CD4-positive, CD25-positive, alpha-beta regulatory T cell (primary cell): ENCODE measurements around the gene TAF11L5. TPM values are rescaled to one million over a fixed set of nuclear protein-coding genes. Genes with fewer than 3 reads are reported as not detected.
"Not testable (repeated sequence)": the region's sequence is repeated elsewhere in the genome, so short reads cannot be mapped to it uniquely, and the experiment has no call there.

Experiments
- ATAC-seq, 2 donors: fragments of 150-1000 bp; cut with Tn5 transposase; one replicate each; pipeline ENCODE4 v1.10.0; 2021; ENCODE audit warnings: low read depth in 2 of 2, moderate number of reproducible peaks in 2 of 2, moderate library complexity in 1 of 2
- DNase-seq, 3 donors: peaks; one replicate each; pipeline versions ENCODE4 v3.0.0 to v3.0.0-alpha.2; 2012 to 2022; ENCODE audit warnings: mixed read lengths in 1 of 3
- H3K27ac ChIP-seq: one replicate; pipeline ENCODE4 v1.7.0; 2013; ENCODE audit warnings: mild to moderate bottlenecking, low read length; ENCODE audit not compliant: insufficient read depth, poor library complexity, severe bottlenecking
- H3K27me3 ChIP-seq: one replicate; pipeline ENCODE4 v1.7.0; 2013; ENCODE audit warnings: low read length; ENCODE audit not compliant: control insufficient read depth, insufficient read depth
- H3K36me3 ChIP-seq: one replicate; pipeline ENCODE4 v1.7.0; 2013; ENCODE audit warnings: mild to moderate bottlenecking, low read length, moderate library complexity; ENCODE audit not compliant: control insufficient read depth, insufficient read depth
- H3K4me1 ChIP-seq: 2 replicates; pipeline ENCODE4 v1.7.0; 2013; ENCODE audit warnings: mild to moderate bottlenecking, low read length; ENCODE audit not compliant: insufficient read depth, control insufficient read depth, poor library complexity, severe bottlenecking
- H3K4me3 ChIP-seq: one replicate; pipeline ENCODE4 v1.7.0; 2013; ENCODE audit warnings: low read depth, mild to moderate bottlenecking, low read length, moderate library complexity
- H3K9me3 ChIP-seq, 2 experiments: 1 replicate in 1 of 2; 2 replicates in 1 of 2; pipeline ENCODE4 v1.7.0; 2013; ENCODE audit warnings: low read length in 2 of 2, mild to moderate bottlenecking in 1 of 2, moderate library complexity in 1 of 2; ENCODE audit not compliant: control insufficient read depth in 2 of 2
- H3K27ac Mint-ChIP-seq, 3 donors: one replicate each; pipeline ENCODE4 v1.8.0; 2020 to 2022; ENCODE audit warnings: mild to moderate bottlenecking in 3 of 3, mixed read lengths in 3 of 3, moderate library complexity in 2 of 3
- H3K27me3 Mint-ChIP-seq: one replicate; pipeline ENCODE4 v1.8.0; 2022; ENCODE audit warnings: mild to moderate bottlenecking, mixed read lengths
- H3K36me3 Mint-ChIP-seq: one replicate; pipeline ENCODE4 v1.8.0; 2020; ENCODE audit warnings: mixed read lengths
- H3K4me1 Mint-ChIP-seq, 4 donors: one replicate each; pipeline ENCODE4 v1.8.0; 2020 to 2022; ENCODE audit warnings: mixed read lengths in 4 of 4, mild to moderate bottlenecking in 1 of 4
- H3K4me3 Mint-ChIP-seq, 4 donors: one replicate each; pipeline ENCODE4 v1.8.0; 2020 to 2022; ENCODE audit warnings: mild to moderate bottlenecking in 4 of 4, mixed read lengths in 4 of 4, moderate library complexity in 3 of 4
- H3K9me3 Mint-ChIP-seq, 7 donors: one replicate each; pipeline ENCODE4 v1.8.0; 2020 to 2022; ENCODE audit warnings: mixed read lengths in 7 of 7, mild to moderate bottlenecking in 3 of 7, moderate library complexity in 2 of 7
- polyA plus RNA-seq, 4 donors: library from polyadenylated mRNA; unstranded; fragments of 300-500 nt; fragmentation: Illumina TruSeq; gene quantifications; one replicate each; pipeline ENCODE4 v1.2.3, GENCODE V29; 2021
- total RNA-seq: library from RNA; stranded (reverse); gene quantifications from one replicate; pipeline ENCODE4 v1.2.3, GENCODE V29; 2022

TAF11L5 gene
- total and polyA plus RNA-seq, 5 donors from 2014 or later, result not detected

- Histone ChIP-seq H3K9me3 (peaks cover 0 to 5% of the 10 kb centered on the region in 2 experiments), H3K27ac (no peak overlapping the region), H3K4me3 (no peak overlapping the region), H3K36me3 (no peaks in the 10 kb centered on the region), H3K4me1 (no peaks in the 10 kb centered on the region), H3K27me3 (no peaks in the 10 kb centered on the region)
- H3K9me3 Mint-ChIP-seq, result peaks cover 0 to 9% (median 6%) of the 10 kb centered on the region in 7 donors
- H3K27ac Mint-ChIP-seq, result no peak overlapping the region
- DNase-seq (no peak), ATAC-seq (no peak)
- no peaks in the 10 kb centered on the region for H3K36me3 Mint-ChIP-seq
- no peaks in the 10 kb centered on the region for H3K27me3 Mint-ChIP-seq
- H3K4me3 Mint-ChIP-seq, result no peak overlapping the region
- H3K4me1 Mint-ChIP-seq, result no peaks in the 10 kb centered on the region
These were observed 32.3 kb upstream of the TAF11L5 start for GRCh38 chr5:17492770-17493169.

- H3K4me1 Mint-ChIP-seq, result no peaks in the 10 kb centered on the region
- H3K27me3 Mint-ChIP-seq, result no peaks in the 10 kb centered on the region
- DNase-seq (no peak), ATAC-seq (no peak)
- peaks cover 0 to 18% (median 5%) of the 10 kb centered on the region in 7 donors for H3K9me3 Mint-ChIP-seq
- no peak overlapping the region for H3K4me3 Mint-ChIP-seq
- no peak overlapping the region for H3K27ac Mint-ChIP-seq
- H3K27ac ChIP-seq, result no peak overlapping the region
- no peaks in the 10 kb centered on the region for H3K27me3 ChIP-seq
- H3K36me3 ChIP-seq, result no peaks in the 10 kb centered on the region
- no peaks in the 10 kb centered on the region for H3K4me1 ChIP-seq
- no peak overlapping the region for H3K4me3 ChIP-seq
- no peaks in the 10 kb centered on the region for H3K9me3 ChIP-seq
- no peaks in the 10 kb centered on the region for H3K36me3 Mint-ChIP-seq
These were observed 27.6 kb upstream of the TAF11L5 start for GRCh38 chr5:17497446-17497845.

- H3K36me3 ChIP-seq, H3K27me3 Mint-ChIP-seq, H3K27ac Mint-ChIP-seq, H3K4me1 Mint-ChIP-seq, H3K4me1 ChIP-seq, DNase-seq, H3K27me3 ChIP-seq, H3K9me3 ChIP-seq, H3K4me3 Mint-ChIP-seq, H3K36me3 Mint-ChIP-seq, H3K27ac ChIP-seq, ATAC-seq, H3K4me3 ChIP-seq: not testable (repeated sequence)
- peaks cover 0 to 14% (median 5%) of the 10 kb centered on the region in 7 donors for H3K9me3 Mint-ChIP-seq
These were observed 27.1 kb upstream of the TAF11L5 start, which contains the start of gene TAF11L2 for GRCh38 chr5:17497931-17498330. Gene TAF11L2 (plus strand): TSS chr5:17498231.

- no peaks in the 10 kb centered on the region for H3K4me1 Mint-ChIP-seq
- Histone ChIP-seq H3K27me3 (no peaks in the 10 kb centered on the region), H3K27ac (no peak overlapping the region), H3K9me3 (no peaks in the 10 kb centered on the region), H3K4me3 (no peak overlapping the region), H3K36me3 (no peaks in the 10 kb centered on the region), H3K4me1 (no peaks in the 10 kb centered on the region)
- DNase-seq, result no peak
- H3K27me3 Mint-ChIP-seq, result no peaks in the 10 kb centered on the region
- no peak overlapping the region for H3K4me3 Mint-ChIP-seq
- no peak for ATAC-seq
- no peak overlapping the region for H3K27ac Mint-ChIP-seq
- no peaks in the 10 kb centered on the region for H3K36me3 Mint-ChIP-seq
- peaks cover 0 to 11% (median 3%) of the 10 kb centered on the region in 7 donors for H3K9me3 Mint-ChIP-seq
These were observed 13.2 kb upstream of the TAF11L5 start for GRCh38 chr5:17511775-17512325.

GRCh38 chr5:17517526-17517925 lies 7.5 kb upstream of the TAF11L5 start:
- not testable (repeated sequence) for H3K27ac ChIP-seq, H3K4me3 Mint-ChIP-seq, H3K9me3 ChIP-seq, H3K27me3 ChIP-seq, H3K9me3 Mint-ChIP-seq, H3K4me1 ChIP-seq, H3K27me3 Mint-ChIP-seq, ATAC-seq, H3K27ac Mint-ChIP-seq, H3K4me1 Mint-ChIP-seq, H3K36me3 ChIP-seq, H3K4me3 ChIP-seq, H3K36me3 Mint-ChIP-seq
- DNase-seq, result peak in 2 of 3 donors; percentile 0 to 7

- not testable (repeated sequence) for H3K27ac Mint-ChIP-seq, ATAC-seq, H3K9me3 Mint-ChIP-seq, H3K9me3 ChIP-seq, H3K4me3 ChIP-seq, H3K4me3 Mint-ChIP-seq, H3K36me3 ChIP-seq, H3K4me1 Mint-ChIP-seq, H3K36me3 Mint-ChIP-seq, H3K27me3 ChIP-seq, DNase-seq, H3K27ac ChIP-seq, H3K27me3 Mint-ChIP-seq, H3K4me1 ChIP-seq
These were observed 7.0 kb upstream of the TAF11L5 start, which contains the start of gene TAF11L3 for GRCh38 chr5:17518067-17518466. Gene TAF11L3 (plus strand): TSS chr5:17518367.

GRCh38 chr5:17519508-17519907 lies 5.5 kb upstream of the TAF11L5 start:
- H3K9me3 Mint-ChIP-seq, H3K27me3 Mint-ChIP-seq, H3K4me3 Mint-ChIP-seq, H3K4me1 ChIP-seq, H3K9me3 ChIP-seq, H3K27me3 ChIP-seq, H3K4me3 ChIP-seq, H3K27ac ChIP-seq, H3K36me3 ChIP-seq, DNase-seq, H3K36me3 Mint-ChIP-seq, H3K4me1 Mint-ChIP-seq, ATAC-seq, H3K27ac Mint-ChIP-seq: not testable (repeated sequence)

- H3K4me3 Mint-ChIP-seq, H3K27me3 ChIP-seq, ATAC-seq, H3K36me3 Mint-ChIP-seq, H3K36me3 ChIP-seq, H3K4me3 ChIP-seq, H3K27ac ChIP-seq, H3K4me1 Mint-ChIP-seq, H3K4me1 ChIP-seq, H3K27ac Mint-ChIP-seq, DNase-seq, H3K9me3 Mint-ChIP-seq, H3K9me3 ChIP-seq, H3K27me3 Mint-ChIP-seq: not testable (repeated sequence)
These were observed 3.5 kb upstream of the TAF11L5 start, which contains the start of gene TAF11L4 for GRCh38 chr5:17521501-17521900. Gene TAF11L4 (plus strand): TSS chr5:17521801.
